MM.1S (cell line): ENCODE measurements around the gene CYP2A7.

Experiments used
- EZH2 ChIP-seq: fragments of 300-600 bp; sonication (generic); optimal IDR thresholded peaks from 2 replicates; pipeline ENCODE3; 2017; ENCODE audit warnings: low read depth, mild to moderate bottlenecking, antibody characterized with exemption, low read length, mixed read lengths
- EZH2phosphoT487 ChIP-seq: fragments of 300-600 bp; sonication (generic); IDR thresholded peaks from 2 replicates; pipeline ENCODE4 v1.6.1; 2018; ENCODE audit warnings: antibody characterized with exemption, low read length
- TF ChIP-seq, protein P1 (sequence below): fragments of 300-600 bp; sonication (generic); IDR thresholded peaks from 2 replicates; pipeline ENCODE4 v1.5.1; 2016; ENCODE audit warnings: antibody characterized with exemption, low read length, mixed read lengths

- TF ChIP-seq, protein P1, sequence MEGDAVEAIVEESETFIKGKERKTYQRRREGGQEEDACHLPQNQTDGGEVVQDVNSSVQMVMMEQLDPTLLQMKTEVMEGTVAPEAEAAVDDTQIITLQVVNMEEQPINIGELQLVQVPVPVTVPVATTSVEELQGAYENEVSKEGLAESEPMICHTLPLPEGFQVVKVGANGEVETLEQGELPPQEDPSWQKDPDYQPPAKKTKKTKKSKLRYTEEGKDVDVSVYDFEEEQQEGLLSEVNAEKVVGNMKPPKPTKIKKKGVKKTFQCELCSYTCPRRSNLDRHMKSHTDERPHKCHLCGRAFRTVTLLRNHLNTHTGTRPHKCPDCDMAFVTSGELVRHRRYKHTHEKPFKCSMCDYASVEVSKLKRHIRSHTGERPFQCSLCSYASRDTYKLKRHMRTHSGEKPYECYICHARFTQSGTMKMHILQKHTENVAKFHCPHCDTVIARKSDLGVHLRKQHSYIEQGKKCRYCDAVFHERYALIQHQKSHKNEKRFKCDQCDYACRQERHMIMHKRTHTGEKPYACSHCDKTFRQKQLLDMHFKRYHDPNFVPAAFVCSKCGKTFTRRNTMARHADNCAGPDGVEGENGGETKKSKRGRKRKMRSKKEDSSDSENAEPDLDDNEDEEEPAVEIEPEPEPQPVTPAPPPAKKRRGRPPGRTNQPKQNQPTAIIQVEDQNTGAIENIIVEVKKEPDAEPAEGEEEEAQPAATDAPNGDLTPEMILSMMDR: no peak
- TF ChIP-seq EZH2phosphoT487 (no peak), EZH2 (no peak)
These were observed 6.2 kb upstream of the CYP2A7 start for GRCh38 chr19:40888191-40888590.
